GM18873 (cell line): ENCODE results near the gene ZNF507.

ENCODE experiments used
- ATAC-seq: cut with Tn5 transposase; IDR thresholded peaks from one replicate; pipeline ENCODE4 v1.9.1; 2021; ENCODE audit warnings: mild to moderate bottlenecking, moderate library complexity, moderate number of reproducible peaks; ENCODE audit not compliant: unreplicated experiment, low FRiP score

Gene ZNF507

DNA sequence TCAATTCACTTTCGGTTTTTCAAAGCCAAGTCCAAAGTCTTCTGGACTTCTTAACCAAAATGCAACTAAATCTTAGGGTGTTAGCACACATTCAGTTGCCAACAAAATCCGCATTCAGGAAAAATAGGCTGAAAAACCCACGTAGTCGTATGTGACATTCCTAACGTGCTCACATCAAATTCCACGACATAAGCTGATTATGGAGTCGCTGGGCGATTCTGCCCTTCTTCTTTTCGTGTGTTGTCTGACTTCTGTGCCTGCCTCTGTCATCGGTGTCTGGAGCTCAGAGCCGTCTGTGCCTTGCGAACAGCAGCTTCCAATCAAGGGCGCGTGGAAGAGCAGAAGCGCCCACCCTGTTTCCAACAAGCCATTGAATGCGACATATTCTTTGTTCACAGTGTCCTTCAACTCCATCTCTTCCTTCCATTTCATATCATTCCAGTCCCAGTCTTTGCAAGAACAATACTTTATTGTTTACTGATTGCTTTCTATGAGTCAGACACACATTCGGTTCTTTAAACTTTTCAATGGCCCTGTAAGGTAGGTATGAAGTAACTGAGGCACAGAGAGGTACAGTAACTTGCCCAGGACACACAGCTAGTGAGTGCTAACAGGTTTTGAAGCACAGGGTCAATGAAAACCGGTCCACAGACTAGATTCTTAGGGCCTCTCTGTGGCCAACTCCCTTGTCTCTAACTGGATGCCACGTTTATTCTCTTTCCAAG, 8.2 kb upstream of the ZNF507 start:
- ATAC-seq, result no peak

GRCh38 chr19:32339423-32339822, 6.0 kb upstream of the ZNF507 start:
- ATAC-seq, result no peak

DNA sequence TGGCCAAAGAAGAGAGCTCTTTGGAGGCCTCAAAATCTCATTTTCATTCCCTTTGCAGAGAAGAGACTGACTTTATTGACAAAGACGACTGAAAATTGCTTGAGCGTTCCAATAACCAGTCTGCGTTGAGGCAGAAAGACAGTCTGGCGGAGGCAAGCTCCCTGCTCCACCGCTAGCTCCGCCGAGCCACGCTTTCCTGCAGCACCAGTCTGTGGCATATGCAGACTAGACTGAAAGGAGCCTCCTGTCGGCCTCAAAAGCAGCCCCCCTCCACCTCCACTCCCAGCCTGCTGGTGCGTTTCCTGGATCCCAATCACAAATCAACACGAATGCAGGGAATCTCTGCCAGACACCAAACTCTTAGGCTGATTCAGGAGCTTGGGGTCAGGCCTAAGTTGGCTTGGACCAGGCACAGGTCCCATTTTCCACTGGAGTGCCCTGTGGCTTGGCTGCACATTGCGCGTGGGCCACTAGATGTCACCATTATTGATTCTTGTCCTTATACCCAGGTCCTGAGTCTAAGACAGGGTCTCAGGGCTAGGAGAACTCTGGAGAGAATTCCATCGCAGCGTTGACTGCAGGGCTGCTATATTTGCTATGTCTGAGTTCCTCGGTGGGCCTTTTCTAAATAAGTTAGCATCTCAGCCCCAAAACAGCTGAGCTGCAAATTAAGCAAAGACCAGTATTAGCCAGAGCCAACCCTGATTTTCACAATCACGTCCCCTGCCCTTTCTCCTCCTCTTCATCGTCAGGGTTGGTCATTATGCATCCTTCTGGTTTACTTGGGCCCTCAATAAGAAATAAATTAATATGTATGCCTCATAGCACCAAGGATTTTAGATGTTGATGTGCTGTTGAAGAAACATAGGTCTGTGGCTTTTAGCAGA, 5.2 kb upstream of the ZNF507 start:
- no peak for ATAC-seq

GRCh38 chr19:32342695-32343094, 2.7 kb upstream of the ZNF507 start:
- no peak for ATAC-seq

DNA sequence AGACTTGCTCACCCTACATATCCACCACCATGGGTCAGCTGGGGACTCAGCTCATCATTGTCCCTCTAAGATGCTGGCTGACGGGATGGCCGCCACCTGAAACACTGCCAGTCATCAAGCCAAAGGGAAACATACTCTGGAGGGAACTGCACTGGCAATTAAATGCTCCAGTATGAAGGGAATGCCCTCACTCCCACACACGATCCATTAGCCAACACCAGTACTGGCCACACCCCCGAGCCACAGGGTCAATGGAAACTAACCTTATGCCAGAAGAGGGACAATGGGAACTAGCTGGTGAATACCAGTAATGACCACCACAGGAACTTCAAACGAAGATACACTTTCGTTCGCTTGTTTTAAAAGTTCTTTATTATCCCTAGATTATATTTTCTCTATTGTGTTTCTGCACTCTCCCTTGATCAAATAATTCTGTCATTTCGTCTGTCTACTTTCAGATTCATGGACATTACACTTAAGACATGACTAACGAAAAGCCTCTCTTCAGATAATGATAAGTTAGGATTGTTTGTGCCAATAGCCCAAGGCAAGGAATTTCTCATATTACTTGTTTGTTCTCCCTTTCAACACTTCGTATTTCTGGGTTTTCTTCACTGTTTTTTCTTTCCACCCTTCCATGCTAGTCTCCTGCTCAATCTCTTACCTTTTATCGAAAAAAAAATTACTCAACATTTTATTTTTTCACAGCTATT, 1.7 kb upstream of the ZNF507 start:
- ATAC-seq, result no peak

- no peak for ATAC-seq
Measured at GRCh38 chr19:32346901-32347300, 1.5 kb downstream of the ZNF507 start.

DNA sequence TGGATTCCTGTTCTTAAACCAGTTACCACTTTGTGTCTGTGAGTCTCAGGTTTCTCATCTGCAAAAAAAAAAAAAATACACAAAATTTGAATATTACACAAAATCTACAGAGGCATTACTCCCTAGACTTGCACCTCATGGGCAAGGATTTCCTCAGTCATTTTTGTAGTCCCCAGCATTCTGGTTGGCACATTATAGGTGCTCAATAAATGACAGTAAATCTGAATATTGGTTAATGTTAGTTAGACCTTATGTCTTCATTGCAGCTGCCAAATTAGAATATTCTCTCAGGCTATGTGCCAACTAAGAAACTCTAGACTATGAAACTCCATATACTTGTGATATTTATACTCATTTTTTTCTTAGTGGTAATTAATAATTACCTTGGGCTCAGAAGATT, 2.2 kb downstream of the ZNF507 start:
- no peak for ATAC-seq

DNA sequence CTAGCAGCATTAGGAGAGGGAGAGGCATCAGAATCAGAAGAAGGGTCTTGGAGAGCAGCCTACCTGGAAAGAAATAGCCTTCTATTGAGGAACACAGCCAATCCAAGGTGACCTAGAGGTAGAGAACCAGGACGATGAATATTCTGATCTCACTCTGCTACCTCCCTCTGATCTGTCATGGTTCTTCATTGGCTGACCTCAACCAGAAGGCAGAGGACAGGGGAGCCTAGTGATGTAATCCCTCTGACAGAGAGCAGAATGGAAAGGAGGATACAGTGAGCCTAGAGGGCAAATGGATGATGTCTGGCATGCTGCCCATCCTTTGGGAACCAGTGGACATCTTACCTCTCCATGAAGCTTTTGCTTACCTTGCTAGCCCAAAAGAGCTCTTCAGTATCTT, 3.6 kb downstream of the ZNF507 start:
- ATAC-seq, result no peak

DNA sequence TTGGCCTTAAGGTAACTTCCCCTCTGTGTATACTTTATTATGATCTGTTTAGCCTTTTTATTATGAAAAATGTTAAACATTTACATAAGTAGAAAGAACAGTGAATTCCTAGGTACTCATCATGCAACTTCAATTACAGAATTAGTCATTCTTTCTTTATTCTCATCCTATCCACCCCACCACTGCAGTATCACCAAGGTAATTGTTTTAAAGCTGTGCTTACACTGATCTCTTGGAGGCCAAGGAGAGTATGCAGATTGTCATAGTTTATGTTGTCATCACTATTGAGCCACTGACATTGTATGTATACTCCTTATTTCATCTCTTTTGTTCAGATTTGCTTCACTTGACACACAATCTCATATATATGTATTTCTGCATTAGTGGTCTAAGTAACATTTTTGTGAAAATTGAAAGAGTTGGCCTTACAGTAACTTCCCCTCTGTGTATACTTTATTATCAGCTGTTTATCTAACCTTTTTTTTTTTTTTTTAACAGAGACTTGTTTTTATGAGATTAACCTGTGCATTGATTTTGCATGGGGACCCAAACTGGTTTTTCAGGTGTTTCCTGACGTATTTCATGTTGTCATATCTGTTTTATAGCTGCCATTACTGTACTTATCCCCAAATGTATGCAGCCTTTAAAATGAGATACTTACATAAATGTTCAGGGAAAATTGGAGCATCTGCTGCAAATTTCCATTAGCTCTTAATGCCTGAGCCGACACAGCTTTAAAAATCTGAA, 4.5 kb downstream of the ZNF507 start:
- ATAC-seq, result no peak

DNA sequence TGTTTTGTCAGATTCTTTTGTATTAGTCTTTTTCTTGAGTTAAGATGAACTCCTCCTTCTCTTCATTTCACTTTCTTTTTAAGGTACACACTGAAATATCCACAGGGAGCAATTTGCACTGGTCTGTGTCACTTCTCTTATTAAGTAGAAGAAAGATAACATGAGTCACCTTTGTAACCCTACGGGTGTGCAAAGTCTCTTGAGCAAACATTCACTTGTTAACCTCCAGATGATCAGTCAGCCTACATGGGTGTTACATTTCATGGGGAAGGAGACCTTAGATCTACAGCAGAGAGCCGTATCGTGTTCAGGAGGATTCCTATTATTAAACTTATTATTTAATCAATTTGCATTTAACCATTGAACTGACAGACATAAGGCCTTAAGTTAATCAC, 5.1 kb downstream of the ZNF507 start:
- ATAC-seq, result no peak

DNA sequence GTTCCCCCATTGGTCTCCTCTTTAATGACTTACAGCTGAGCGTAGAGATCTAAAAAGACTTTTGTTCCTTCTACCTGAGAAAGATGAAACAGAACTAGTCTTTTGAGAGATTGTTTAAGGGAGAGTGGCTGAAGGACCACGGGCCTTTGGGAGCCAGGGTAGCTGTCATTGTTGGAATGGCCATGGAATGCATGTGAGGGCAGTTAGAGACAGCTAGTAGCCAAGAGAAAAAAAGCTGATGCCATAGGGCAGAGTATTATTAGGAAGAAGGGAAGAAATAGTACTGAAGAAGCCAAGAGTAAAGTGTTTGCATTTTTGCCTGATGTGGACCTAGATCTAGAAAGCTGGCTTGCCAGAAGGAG, 5.6 kb downstream of the ZNF507 start:
- ATAC-seq, result no peak

GRCh38 chr19:32352241-32352630, 6.8 kb downstream of the ZNF507 start:
- ATAC-seq, result no peak

DNA sequence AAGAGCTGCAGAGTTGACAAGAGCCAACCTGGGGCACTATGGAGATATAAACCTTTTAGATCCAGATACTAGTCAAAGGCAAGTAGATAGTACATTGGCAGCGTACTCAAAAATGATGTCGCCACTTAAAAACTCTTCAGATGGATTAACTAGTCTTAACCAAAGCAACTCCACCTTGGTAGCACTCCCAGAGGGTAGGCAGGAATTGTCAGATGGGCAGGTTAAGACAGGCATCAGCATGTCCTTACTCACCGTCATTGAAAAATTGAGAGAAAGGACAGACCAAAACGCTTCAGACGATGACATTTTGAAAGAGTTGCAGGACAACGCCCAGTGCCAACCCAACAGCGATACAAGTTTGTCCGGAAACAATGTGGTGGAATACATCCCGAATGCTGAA, 8.9 kb downstream of the ZNF507 start:
- ATAC-seq, result no peak

DNA sequence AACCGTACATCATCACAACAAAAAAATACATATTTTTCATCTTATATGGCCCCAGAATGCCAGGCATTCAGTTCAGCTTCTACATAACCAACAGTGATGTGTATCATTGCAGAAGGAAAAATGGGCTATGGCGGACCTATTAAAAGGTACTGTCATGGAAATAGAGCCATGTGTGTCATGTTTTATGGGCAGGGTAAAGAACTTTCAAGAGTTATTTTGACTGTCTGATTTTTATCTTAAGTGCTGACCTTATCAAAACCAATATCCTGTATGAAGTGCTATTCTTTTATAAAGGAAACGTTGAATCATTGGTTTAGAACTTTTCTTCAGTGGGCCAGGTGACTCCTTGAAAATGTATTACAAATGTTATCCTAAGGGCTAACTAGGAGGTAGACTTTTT, 9.9 kb downstream of the ZNF507 start:
- ATAC-seq, result no peak

DNA sequence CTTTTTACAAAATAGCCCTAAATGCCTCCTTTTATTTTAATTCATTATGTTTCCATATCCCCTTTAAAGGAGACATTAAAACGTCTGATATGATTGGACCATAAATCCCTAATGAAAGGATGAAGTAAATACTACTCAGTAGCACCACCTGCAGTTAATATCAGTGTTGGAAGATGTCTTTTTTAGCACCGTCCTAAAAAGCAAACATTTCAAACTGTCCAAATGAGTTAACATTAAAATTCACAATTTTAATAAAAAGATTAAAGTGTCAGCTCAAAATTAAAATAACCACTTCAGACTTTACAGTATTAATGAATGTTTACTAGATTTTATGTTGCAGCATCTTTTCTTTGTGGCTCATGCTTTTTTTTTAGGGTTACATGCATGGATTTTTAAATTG, 12.3 kb downstream of the ZNF507 start:
- no peak for ATAC-seq

DNA sequence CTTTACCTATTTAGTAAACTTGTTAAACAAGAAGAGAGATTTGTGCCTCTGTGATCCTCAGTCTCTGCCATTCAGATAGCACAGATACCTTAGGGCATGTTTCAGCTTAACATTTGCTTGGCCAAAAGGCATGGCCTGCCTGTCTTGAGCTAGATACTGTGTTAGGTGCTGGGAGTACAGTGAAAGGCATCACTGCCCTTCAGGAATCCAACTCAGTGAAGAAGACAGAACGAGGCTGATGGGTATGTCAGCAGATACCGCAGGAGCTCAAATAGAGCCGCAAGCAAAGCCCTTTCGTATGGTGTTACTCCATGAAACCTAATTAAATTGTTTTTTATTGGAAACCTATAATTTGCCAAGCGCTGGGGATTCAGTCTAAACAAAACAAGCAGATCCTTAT, 12.9 kb downstream of the ZNF507 start:
- ATAC-seq, result no peak

DNA sequence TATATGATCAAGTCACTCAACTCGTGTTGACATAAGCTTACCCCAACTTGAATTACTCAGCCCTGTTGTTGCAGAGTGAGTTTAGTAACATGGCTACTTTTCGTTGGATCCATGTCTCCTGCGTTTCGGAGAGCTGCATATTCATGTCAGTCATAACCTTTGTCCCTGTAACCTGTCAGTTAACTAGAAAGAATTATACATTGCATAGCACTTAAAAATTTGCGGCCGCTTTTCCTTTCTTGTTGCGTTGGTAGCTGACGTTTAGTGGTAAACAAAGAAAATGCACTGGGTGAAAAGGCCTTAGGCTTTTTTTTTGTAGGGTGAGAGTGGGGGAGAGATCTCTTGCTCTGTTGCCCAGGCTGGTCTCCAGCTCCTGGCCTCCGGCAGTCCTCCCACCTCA, 14.2 kb downstream of the ZNF507 start:
- no peak for ATAC-seq

DNA sequence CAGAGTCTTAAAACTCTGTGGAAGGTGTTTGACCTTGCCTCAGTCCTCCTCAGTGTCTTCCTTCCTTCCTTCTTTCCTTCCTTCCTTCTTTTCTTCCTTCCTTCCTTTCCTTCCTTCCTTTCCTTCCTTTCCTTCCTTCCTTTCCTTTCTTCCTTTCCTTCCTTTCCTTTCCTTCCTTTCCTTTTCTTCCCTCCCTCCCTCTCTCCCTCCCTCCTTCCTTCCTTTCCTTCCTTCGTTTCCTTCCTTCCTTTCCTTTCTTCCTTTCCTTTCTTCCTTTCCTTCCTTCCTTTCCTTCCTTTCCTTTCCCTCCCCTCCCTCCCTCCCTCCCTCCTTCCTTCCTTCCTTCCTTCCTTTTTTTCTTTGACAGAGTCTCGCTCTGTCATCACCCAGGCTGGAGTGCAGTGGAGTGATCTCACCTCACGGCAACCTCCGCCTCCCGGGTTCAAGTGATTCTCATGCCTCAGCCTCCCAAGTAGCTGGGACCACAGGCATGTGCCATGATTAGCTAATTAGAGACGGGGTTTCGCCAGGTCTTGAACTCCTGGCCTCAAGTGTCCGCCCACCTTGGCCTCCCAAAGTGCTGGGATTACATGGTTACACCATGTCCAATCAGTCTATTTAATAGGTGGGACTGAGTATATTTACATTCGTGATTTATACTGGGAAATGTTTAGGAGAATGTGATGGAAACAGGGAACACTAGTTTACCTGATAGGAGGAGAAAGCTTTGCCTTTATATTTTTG, 16.3 kb downstream of the ZNF507 start:
- ATAC-seq, result no peak

- ATAC-seq, result no peak
Measured at GRCh38 chr19:32362318-32362691, 16.9 kb downstream of the ZNF507 start.

DNA sequence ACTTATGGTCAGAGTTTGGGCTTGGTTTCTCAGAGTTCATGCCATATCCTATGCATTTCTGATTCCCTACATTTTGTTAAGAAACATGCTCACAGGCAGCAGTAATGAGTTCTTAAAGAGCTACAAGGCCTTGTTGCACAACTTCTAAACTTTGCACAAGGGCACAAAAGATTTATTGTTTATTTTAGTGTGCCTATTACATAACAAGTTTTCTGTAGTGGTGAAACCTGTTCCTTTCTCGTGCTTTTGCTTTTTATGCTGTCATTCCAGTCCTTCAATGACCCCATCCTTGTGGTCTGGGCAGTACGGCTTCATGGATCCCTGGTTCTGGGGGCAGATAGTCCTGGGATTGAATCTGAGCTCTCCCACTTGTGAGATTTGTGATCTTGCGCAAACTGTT, 17.8 kb downstream of the ZNF507 start:
- no peak for ATAC-seq
